OCI-LY1 (cell line): ENCODE data around the gene SPATA17.

Experiments
- CTCF ChIP-seq: fragments of 200-600 bp; sonication (generic), shearing (Covaris generic); IDR thresholded peaks from 2 replicates; pipeline ENCODE4 v1.5.1; 2017; ENCODE audit warnings: mild to moderate bottlenecking, antibody characterized with exemption, low read length, moderate library complexity, mixed read lengths
- EZH2 ChIP-seq: fragments of 200-600 bp; sonication (generic), shearing (Covaris generic); IDR thresholded peaks from 2 replicates; pipeline ENCODE4 v1.8.0; 2017; ENCODE audit warnings: borderline replicate concordance, mixed run types, mild to moderate bottlenecking, antibody characterized with exemption, low read length, moderate library complexity, mixed read lengths

DNA sequence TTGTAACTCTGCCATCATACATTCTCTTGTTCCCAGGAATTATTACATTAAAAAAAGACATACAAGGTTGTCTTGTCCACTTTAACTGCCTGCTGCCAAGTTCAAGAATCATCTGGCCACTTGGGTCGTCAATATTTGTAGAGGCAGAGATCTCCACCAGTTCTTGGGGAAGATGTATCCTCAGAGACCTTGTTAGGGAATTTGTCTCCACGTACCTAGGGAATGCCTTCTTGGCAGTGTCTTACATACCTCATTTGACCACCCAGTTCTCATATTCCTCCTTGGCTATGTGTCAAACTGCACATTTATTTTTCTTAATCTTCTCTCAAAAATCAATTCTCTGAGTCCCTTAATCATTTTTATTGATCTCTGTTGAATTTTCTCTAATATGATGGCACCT lies 266.0 kb downstream of the SPATA17 start:
- TF ChIP-seq CTCF, result no peak
- TF ChIP-seq EZH2, result no peak
